ENCODE data around the gene ANP32D. TPM values are rescaled to one million over a fixed set of nuclear protein-coding genes. Genes with fewer than 3 reads are reported as not detected.
"Not testable (repeated sequence)": the region's sequence is repeated elsewhere in the genome, so short reads cannot be mapped to it uniquely, and the experiment has no call there.

The ANP32D gene
- total RNA-seq, 2 experiments from 2014 or later = not detected

DNA sequence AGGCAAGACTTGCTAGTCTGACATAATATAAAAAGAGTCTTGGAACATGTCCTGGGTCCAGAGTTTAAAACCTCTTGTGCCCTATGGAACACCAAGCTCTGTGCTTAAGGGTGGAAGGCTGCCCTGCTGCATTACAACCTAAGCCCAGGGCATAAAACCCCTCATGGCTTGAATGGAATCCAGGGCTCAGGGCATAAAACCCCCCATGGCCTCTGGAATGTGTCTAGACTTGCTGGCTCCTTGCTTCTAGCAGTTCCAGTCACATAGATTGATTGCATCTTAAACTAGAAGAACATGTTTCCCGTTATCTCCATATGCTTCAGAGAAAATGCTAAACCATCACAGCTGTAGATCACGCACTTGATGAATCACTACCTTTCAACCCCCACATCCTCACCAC is 34.5 kb downstream of the ANP32D start:
- CTCF ChIA-PET; H3K27ac Mint-ChIP-seq; DNase-seq; POLR2A ChIA-PET; ATAC-seq; H3K9me3 Mint-ChIP-seq (ENCODE audit: low read depth); intact Hi-C loops (cut with DNase I, micrococcal nuclease); H3K4me3 Mint-ChIP-seq; H3K36me3 Mint-ChIP-seq (ENCODE audit: low read depth); H3K27me3 Mint-ChIP-seq; H3K4me1 Mint-ChIP-seq: not testable (repeated sequence)

DNA sequence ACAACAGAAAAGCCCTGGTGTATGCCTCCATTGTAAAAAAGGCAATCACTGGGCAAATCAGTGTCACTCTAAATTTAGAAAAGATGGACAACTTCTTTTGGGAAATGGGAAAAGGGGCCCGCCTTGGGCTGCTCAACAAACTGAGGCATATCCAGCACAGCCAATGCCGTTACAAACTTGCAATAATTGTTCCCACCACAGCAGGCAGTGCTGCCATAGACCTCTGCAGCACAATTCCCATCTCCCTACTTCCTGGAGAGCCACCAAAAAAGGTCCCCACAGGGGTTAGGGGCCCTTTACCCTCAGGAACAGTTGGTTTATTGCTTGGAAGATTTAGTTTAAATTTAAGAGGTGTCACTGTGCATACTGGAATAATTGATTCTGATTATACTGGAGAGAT is 36.6 kb downstream of the ANP32D start:
- peaks cover 2% of the 10 kb centered on the region for H3K36me3 Mint-ChIP-seq (ENCODE audit: low read depth)
- H3K9me3 Mint-ChIP-seq (ENCODE audit: low read depth) = peaks cover 10% of the 10 kb centered on the region
- intact Hi-C loops (cut with DNase I, micrococcal nuclease) = no loop called here
- no peak overlapping the region for H3K4me3 Mint-ChIP-seq
- peaks cover 6% of the 10 kb centered on the region for H3K27me3 Mint-ChIP-seq
- ATAC-seq = no peak
- peaks cover 13% of the 10 kb centered on the region for H3K4me1 Mint-ChIP-seq
- ChIA-PET POLR2A (no interaction called here), CTCF (no interaction called here)
- no peak overlapping the region for H3K27ac Mint-ChIP-seq
- no peak for DNase-seq

DNA sequence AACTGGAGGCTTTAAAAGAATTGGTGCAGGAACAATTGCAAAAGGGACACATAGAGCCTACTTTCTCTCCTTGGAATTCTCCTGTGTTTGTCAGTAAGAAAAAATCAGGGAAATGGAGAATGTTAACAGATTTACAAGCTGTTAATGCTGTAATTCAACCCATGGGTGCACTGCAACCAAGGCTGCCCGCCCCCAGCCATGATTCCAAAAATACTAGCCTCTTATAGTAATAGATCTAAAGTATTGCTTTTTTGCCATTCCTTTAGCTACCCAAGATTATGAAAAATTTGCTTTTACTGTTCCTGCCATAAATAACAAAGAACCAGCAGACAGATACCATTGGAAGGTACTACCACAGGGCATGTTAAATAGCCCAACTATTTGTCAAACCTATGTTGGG is 37.8 kb downstream of the ANP32D start:
- H3K36me3 Mint-ChIP-seq (ENCODE audit: low read depth) = peaks cover 2% of the 10 kb centered on the region

DNA sequence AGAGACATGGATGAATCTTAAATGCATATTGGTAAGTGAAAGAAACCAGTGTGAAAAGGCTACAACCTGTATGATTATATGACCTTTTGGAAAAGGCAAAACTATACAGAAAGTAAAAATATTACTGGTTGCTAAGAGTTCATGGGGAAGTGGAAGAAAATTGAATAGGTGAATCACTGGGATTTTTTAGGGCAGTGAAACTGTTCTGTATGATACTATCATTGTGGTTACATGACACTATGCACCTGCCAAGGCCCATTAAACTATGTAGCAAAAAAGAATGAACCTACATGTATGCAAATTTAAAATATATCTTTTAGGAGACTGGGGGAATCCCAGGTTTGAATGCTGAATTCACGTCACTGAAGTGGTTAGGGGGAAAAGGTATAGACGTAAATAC is 40.5 kb downstream of the ANP32D start:
- ATAC-seq (peak; percentile 98), DNase-seq (peak; percentile 29)
- intact Hi-C loops (cut with DNase I, micrococcal nuclease) = loop anchor here in 1 of 2 experiments (2.0 kb wide), 2 partner anchors 28 to 240 kb away; no protein-coding TSS in a partner anchor
- peaks cover 7% of the 10 kb centered on the region for H3K27me3 Mint-ChIP-seq
- peaks cover 13% of the 10 kb centered on the region for H3K4me1 Mint-ChIP-seq
- ChIA-PET CTCF (interaction anchor here (1.0 kb wide), 1 partner anchor 316 kb away, joined by 3 read pairs; no protein-coding TSS in a partner anchor), POLR2A (interaction anchor here (0.6 to 0.8 kb wide), 2 partner anchors 154 to 652 kb away, joined by 3 to 4 read pairs; no protein-coding TSS in a partner anchor)
- peaks cover 2% of the 10 kb centered on the region for H3K36me3 Mint-ChIP-seq (ENCODE audit: low read depth)
- peaks cover 14% of the 10 kb centered on the region for H3K9me3 Mint-ChIP-seq (ENCODE audit: low read depth)
- no peak overlapping the region for H3K4me3 Mint-ChIP-seq
- H3K27ac Mint-ChIP-seq = peak overlapping the region; percentile 73

More for the DNA sequence above, 37.8 kb downstream of the ANP32D start:
- Mint-ChIP-seq H3K9me3 (ENCODE audit: low read depth) (peaks cover 14% of the 10 kb centered on the region), H3K4me3 (no peak overlapping the region), H3K4me1 (peaks cover 15% of the 10 kb centered on the region), H3K27ac (no peak overlapping the region), H3K27me3 (peaks cover 7% of the 10 kb centered on the region)
- no peak for ATAC-seq
- DNase-seq = no peak
- CTCF ChIA-PET = no interaction called here
- POLR2A ChIA-PET = no interaction called here
- intact Hi-C loops (cut with DNase I, micrococcal nuclease) = no loop called here

DNA sequence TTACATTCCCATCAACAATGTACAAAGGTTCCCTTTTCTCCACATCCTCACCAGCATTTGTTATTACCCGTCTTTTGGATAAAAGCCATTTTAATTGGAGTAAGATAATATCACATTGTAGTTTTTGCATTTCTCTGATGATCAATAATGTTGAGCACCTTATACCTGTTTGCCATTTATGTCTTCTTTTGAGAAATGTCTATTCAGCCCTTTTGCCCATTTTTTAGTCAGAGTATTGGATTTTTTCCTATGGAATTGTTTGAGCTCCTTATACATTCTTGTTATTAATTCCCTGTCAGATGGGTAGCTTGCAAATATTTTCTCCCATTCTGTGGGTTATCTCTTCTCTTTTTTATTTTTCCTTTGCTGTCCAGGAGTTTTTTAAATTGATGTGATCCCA is 42.4 kb downstream of the ANP32D start:
- intact Hi-C loops (cut with DNase I, micrococcal nuclease) = no loop called here
- Mint-ChIP-seq H3K4me1 (peaks cover 13% of the 10 kb centered on the region), H3K36me3 (ENCODE audit: low read depth) (peaks cover 2% of the 10 kb centered on the region), H3K9me3 (ENCODE audit: low read depth) (peaks cover 14% of the 10 kb centered on the region), H3K27me3 (peaks cover 4% of the 10 kb centered on the region), H3K27ac (no peak overlapping the region), H3K4me3 (no peak overlapping the region)
- POLR2A ChIA-PET = no interaction called here
- DNase-seq = no peak
- no peak for ATAC-seq
- CTCF ChIA-PET = interaction anchor here (0.6 kb wide), 1 partner anchor 353 kb away, joined by 3 read pairs; no protein-coding TSS in a partner anchor

DNA sequence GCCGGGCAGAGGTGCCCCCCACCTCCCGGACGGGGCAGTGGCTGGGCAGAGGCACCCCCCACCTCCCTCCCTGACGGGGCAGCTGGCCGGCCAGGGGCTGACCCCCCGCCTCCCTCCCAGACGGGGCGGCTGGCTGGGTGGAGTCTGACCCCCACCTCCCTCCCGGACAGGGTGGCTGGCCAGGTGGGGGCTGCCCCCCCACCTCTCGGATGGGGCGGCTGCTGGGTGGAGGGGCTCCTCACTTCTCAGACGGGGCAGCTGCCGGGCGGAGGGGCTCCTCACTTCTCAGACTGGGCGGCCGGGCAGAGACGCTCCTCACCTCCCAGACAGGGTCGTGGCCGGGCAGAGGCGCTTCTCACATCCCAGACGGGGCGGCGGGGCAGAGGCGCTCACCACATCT is 48.0 kb downstream of the ANP32D start:
- ATAC-seq; H3K9me3 Mint-ChIP-seq (ENCODE audit: low read depth); H3K27me3 Mint-ChIP-seq; intact Hi-C loops (cut with DNase I, micrococcal nuclease); H3K4me1 Mint-ChIP-seq; CTCF ChIA-PET; H3K4me3 Mint-ChIP-seq; H3K36me3 Mint-ChIP-seq (ENCODE audit: low read depth); H3K27ac Mint-ChIP-seq; POLR2A ChIA-PET; DNase-seq: not testable (repeated sequence)

Other genes with a start within 250 kb of the ANP32D start
- gene ZNF641, start 121.6 kb upstream of the ANP32D start, total RNA-seq = 1 to 10 TPM; 5.6 to 6.2 TPM
- gene C12orf54, start 9.9 kb downstream of the ANP32D start, total RNA-seq = not detected
- gene OR8S1, start 53.1 kb downstream of the ANP32D start, total RNA-seq = not detected
- not detected for gene LALBA, start 97.5 kb downstream of the ANP32D start, total RNA-seq
- 10 to 100 TPM; 44.0 to 59.8 TPM for gene KANSL2, start 209.7 kb downstream of the ANP32D start, total RNA-seq
- 10 to 100 TPM; 82.2 to 85.1 TPM for gene CCNT1, start 244.1 kb downstream of the ANP32D start, total RNA-seq

Data from activated CD4-positive, alpha-beta T cell treated with anti-CD3 and anti-CD28 coated beads for 36 hours (primary cell).